ENCODE data around the gene NR4A3.
"Not testable (repeated sequence)": the region's sequence is repeated elsewhere in the genome, so short reads cannot be mapped to it uniquely, and the experiment has no call there.

Gene NR4A3

DNA sequence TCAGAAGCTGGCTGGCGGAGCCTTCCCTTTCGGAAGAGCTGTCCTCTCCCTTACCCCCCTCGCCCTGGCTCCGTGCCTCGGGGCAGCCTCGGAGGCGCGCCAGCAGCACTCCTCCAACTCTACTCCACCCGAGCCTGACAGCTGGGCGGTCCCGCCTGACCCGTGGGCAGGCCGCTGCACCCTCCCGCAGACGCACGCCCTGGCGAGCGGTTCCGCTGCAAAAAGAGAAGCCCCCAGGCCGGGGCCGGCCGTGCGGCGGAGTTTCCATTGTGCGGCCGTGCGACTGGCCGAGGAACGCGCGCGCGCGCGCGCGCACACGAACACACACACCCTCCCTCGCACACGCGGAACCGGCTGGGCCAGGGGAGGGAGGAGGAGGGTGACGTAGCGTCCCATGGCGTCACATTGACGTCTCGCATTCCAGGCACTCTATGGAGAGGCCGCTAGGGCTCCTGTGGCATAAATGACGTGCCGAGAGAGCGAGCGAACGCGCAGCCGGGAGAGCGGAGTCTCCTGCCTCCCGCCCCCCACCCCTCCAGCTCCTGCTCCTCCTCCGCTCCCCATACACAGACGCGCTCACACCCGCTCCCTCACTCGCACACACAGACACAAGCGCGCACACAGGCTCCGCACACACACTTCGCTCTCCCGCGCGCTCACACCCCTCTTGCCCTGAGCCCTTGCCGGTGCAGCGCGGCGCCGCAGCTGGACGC is at the start of gene NR4A3:
Gene NR4A3, plus strand, starts transcription at position 490 of the 713 bp plus-strand sequence. CDS start 6,158 bp downstream, outside the sequence.
- peak; percentile 96 for DNase-seq (ENCODE audit: low read depth, low spot score)

DNA sequence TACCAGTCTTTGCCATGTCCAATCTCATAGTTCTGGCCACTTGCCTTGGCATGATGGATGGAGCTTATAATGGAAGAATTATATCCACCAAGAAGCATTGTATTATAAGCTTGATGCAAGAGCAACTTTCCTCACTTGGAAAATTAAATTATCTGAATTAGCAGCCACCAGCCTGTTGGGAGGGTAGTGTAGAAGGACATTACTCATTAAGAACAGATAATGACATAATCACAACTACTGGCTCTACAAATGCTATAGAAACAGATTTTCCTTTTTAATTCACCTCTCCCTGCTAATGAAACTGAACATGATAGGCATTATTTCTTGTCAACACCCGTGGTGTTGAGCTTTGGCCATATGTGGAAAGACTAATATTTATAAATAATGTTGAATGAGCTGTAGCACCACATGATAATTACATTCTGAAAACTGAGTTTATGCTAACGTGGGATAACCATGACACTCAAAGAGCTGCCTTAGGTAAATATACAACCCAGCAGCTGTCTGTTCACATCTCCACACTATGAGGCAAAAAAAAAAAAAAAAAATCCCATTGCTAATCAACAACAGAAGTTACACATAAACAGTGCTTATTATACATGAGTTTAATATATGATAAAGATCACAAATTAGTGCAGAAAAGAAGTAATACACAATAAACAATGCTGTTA is 48.1 kb upstream of the NR4A3 start:
- no peak for DNase-seq (ENCODE audit: low read depth, low spot score)

DNA sequence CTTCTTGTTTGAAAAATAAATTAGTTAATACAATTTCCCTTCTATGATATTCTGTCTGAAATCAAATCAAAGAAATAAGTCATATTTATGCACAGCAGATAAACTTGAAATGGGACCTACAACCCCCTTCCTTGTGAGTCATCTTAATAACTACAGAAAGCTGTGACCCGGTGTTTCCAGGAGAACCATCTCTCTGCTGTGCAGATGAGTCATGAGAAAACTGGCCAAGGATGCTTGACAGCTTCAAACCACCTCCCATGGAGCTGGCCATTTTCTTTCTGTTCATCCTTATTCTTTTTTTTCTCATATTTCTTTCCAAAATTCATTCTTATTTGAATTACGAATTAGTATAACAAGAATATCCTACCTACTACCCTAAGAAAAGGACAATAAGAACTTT is 43.4 kb upstream of the NR4A3 start:
- DNase-seq (ENCODE audit: low read depth, low spot score) = no peak

DNA sequence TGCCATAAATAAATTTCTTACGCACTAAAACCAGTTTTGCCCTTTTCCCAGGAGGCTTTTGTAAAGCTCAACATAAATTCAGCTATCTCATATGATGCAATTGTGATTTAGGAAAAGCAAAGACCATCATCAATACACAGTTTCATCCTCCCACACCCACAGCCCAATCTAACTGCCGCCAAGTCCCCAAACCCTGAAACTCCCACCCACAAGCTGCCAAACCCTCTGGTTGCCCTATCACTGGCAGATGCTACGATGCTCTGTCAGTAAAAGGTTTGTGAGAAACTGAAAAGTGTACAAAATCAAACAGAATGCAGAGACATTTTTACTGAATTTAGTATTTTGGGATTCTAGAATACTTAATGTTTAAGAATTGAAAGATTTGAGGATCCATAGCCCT is 42.8 kb upstream of the NR4A3 start:
- no peak for DNase-seq (ENCODE audit: low read depth, low spot score)

DNA sequence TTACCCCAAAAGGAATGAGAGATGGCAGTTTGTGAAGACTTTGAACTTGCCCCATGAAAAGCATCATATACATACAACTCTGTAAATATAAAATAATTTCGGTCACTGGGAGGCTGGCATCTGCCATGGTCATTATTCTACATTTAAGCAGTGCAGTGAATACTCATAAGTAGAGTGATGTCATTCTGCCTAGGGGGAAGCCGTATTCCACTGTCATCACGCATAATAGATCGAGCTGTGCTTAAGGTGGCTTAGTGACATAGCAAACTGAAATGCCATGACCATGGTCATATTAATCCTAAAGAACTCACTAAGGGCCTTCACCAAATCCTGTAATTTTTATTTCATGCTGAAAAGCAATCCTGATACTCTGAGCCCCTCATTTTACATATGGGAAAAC is 42.4 kb upstream of the NR4A3 start:
- DNase-seq (ENCODE audit: low read depth, low spot score) = no peak

DNA sequence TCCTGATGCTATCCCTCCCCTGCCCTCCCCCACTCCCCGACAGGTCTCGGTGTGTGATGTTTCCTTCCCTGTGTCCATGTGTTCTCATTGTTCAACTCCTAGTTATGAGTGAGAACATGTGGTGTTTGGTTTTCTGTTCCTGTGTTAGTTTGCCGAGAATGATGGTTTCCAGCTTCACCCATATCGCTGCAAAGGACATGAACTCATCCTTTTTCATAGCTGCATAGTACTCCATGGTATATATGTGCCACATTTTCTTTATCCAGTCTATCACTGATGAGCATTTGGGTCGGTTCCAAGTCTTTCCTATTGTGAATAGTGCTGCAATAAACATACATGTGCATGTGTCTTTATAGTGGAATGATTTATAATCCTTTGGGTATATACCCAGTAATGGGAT is 39.3 kb upstream of the NR4A3 start:
- DNase-seq (ENCODE audit: low read depth, low spot score) = not testable (repeated sequence)

DNA sequence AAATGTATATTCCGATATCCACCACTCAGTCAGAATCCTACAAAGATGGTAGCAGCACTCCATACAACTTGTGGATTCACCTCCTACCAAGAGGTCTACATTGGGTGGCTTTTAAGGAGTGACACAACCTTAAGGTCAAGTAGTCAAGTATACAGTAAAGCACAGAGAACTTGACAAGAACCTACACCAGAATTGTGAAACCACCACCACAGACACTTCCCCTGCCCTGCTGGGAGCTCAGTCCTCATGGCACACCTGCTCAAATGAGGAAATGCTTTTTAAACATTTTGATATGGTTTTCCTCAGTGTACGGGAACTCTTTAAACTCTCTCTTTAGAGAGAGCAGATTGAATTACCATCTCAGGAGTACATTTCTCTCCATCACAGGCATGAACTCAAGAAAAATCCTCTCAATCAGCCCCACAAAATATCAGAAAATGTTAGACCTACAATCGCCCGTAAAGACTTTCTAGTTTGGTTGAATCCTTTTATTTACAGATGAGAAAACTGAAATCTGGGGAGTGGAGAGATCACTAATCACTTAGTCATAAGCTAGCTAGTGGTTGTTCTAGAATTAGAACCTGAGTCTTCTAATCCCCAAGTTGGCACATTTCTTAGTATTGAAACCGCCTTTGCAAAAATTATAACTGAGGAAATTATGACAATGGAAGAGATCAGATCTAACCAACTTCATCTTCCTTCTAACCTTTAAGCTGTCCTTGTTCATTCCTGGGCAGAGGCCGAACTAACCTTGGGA is 38.5 kb upstream of the NR4A3 start:
- DNase-seq (ENCODE audit: low read depth, low spot score) = no peak

DNA sequence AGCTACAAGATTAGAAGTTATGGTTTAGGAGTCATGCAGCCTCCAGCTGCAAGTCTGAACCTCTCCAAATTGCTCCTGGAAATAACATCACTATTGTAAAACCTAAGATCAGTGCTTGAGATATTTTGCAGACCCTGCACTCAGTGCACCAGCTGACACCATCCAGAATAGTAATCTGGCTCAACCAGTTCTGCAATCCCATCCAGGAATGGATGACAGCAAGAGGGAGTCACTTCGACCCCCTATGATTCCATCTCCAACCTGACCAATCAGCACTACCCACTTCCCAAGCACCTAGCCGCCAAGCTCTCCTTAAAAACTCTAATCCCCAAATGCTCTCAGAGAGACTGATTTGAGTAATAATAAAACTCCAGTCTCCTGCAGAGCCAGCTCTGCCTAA is 37.9 kb upstream of the NR4A3 start:
- peak; percentile 61 for DNase-seq (ENCODE audit: low read depth, low spot score)

DNA sequence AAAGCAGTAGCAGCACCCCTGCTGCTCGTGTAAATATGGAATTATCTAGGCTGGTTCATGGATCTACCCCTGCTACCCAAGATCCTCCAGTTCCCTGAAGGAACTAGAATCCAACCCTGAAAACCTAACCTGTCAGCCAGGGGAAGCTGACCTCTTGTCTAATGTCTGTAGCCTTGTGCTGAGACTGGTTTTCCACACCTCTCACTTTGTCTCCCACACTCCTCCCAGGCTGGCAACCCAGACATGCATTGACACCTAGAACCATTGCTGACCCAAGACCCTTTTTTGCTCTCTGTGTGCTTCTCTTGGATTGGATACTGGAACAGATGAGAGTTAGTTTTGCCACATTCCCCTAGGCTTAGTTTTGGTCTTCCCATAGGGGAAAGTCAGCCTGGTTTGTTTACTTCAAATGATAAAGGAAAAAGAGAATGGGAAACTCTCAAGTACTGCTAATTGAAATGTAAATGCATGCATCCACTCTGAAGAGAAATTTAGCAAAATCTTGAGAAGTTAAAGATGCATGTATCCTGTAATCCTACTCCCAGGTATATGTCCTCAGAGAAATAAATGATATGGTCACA is 36.6 kb upstream of the NR4A3 start:
- peak; percentile 35 for DNase-seq (ENCODE audit: low read depth, low spot score)

DNA sequence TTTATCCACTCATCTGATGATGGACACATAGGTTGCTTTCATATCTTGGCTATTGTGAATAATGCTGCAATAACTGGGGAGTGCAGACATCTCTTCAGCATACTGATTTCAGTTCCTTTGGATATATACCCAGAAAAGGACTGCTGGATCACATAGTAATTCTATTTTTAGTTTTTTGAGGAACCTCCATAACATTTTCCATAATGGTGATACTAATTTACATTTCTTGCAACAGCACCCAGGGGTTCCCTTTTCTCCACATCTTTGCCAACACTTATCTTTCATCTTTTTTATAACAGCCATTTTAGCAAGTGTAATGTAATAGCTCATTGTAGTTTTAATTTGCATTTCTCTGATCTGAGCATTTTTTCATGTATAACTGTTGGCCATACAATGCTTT is 34.1 kb upstream of the NR4A3 start:
- DNase-seq (ENCODE audit: low read depth, low spot score) = no peak

DNA sequence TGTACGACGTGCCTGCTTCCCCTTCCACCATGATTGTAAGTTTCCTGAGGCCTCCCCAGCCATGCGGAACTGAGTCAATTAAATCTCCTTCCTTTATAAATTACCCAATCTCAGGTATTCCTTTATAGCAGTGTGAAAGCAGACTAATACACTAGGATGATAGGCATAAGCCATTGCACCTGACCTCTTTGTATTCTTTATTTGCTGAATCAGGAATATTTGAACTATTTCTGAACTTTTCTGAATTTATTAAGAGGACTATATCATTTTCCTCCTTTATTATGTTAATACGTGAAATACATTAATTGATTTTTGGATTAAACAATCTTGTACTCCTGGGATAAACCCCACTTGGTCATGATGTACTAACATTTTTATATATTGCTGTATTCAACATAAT is 28.2 kb upstream of the NR4A3 start:
- no peak for DNase-seq (ENCODE audit: low read depth, low spot score)

DNA sequence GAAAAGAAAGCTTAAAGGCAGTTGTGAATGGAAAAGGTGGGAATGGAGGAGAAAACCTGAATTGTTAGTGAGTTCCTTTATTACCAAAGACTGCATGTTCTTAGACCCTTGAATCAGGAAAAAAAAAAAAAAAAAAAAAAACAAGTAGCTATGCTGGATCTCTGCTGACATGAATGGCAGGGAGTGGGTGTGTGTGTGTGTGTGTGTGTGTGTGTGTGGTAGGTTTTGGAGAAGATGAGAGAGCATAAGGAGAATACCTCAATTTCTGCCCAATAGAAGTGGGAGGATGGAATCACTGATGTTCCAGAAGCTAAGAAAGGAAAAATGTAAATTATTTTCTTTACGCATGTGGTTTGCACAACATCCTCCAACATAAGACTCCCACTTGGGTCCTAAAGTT is 25.5 kb upstream of the NR4A3 start:
- DNase-seq (ENCODE audit: low read depth, low spot score) = no peak

DNA sequence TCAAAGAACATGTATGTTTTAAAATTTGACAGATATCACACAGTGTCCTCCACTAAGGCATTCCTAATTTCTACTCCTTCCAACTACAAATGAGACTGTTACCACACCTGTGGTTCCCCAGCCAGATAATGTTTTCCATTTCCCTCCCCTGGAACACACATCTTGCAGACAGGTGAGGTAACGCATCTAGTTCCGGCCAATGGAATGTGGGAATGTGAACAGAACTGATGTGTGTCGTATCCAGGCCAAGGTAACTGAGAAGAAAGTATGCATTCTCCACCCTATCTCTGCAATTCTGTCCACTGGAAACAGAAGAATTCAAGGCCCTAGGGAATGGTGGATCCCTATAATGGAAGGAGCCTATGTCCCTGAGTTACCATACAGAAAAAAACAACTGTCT is 19.9 kb upstream of the NR4A3 start:
- no peak for DNase-seq (ENCODE audit: low read depth, low spot score)

DNA sequence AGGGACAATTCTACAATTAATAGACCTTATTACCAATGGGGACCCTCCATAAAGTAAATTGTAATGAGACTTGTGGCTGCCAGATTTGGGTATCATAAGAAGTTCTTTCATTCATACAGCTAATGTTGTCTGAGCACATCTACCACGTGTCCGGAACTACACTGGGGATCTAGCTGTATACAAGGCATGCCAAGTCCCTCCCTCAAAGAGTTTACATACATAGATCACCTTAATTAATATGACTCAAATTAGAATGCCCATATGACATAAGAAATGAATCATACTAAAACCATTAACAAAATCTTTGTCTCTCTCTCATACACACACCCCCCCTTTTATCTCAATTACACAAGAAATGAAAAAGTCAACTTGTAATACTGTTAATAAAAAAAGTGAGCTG is 18.0 kb upstream of the NR4A3 start:
- no peak for DNase-seq (ENCODE audit: low read depth, low spot score)

DNA sequence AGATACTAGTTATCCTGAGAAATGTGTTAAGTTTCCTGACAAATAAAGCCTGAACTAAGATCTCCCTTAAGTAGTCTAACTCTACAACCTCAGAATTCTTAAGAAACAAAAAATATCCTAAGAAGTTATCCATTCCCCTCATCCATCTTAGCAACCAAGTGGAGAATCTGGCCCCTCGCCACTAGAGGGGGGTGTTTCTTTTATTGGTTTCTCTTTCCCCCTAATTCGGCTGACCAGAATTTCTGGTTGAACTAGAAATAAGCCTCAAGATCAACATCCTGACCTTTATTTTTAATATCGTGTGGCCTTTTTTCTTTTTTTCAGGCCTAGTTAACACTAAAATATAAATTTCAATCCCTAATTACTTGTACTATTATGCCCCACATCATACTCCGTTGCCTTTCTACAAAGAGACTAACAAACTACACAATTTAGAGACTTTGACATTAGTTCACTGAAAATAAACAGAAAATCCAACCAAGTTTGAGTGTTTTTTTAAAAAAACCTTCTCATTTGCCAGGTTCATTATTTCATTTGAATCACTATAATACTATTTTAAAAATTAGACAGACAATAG is 14.3 kb upstream of the NR4A3 start:
- peak; percentile 68 for DNase-seq (ENCODE audit: low read depth, low spot score)

DNA sequence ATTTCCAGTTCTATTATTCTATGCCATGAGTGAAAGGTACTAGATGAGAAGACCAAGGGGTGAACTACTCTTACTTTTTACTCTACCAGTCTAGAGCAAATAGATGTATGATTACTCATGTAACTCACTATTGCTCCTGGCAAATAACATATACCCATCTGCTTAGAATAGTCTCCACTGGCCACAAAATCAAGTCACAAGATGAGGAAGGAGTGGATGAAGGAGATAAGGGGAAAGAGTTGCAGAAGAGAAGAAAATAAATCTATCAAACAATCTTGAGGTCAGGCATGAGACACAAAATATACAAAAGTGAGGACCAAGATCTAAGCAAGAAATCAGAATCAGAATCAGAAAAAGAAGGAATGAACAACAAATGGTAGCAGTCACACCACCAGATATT is 13.7 kb upstream of the NR4A3 start:
- DNase-seq (ENCODE audit: low read depth, low spot score) = no peak

DNA sequence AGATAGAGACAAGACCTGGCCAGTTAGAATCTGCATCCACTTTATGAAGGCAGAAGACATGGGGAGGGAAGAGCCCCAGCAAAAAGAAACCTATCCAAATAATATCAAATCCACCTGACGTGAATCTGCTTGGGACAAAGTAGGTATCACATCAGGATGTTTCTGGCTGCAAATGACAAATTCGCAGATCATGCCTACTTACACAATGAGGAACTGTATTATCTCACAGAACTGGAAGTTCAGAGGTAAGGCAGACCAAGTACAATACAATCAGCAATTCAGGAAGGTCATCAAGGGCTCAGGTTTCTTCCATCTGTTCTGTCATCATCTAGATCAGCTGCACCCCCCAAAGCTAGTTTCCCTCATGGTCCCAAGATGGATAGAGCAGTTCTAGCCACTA is 13.2 kb upstream of the NR4A3 start:
- DNase-seq (ENCODE audit: low read depth, low spot score) = no peak

DNA sequence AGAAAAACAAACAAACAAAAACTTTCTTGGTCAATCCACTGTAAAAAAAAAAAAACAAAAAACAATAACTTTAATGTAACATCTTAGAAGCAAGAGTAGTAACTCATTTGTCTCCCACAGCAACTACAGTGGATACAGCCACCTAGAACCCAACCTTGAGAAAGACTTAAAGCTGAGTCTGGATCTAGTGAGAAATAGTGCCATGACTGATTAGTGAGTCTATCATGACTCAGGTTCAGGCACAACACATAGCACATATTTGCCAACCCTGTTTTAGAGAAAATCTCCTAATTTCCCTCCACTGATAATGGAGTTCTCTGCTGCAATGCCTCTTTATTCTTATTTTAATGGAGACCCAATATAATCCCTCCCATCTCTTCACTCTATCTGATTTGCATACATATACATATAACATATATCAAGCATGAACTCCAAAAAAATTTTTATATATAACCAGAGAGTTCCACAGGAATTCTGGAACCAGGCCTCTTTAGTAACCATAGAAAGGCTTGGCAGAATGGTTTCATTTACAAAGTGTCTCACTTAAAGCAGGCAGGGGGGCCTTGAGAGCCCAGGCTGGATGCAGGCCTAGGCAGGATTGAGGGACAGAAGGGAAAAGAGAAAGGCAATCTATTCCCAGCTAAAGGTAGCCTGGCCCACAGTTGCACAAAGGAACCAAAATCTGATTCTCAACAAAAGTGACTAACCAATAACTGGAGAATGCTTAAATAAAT is 11.9 kb upstream of the NR4A3 start:
- DNase-seq (ENCODE audit: low read depth, low spot score) = no peak

DNA sequence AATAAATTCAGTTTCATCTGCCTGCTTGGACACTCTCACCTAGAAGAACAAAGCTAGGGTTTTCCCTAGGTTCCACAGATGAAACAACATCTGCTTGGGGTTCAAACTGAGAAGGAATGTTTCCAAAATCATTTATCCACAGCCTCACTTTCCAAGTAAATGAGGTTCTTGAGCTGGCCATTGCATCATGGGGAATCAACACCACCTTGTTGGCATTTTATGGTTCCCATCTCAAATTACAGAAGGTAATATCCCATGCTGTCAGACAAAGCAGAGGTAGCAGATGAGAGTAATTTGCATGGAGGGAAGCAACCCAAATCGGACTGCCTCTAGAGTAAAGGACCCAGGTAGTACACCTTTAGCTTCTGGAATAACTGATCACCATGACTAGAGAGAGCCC is 10.5 kb upstream of the NR4A3 start:
- peak; percentile 22 for DNase-seq (ENCODE audit: low read depth, low spot score)

DNA sequence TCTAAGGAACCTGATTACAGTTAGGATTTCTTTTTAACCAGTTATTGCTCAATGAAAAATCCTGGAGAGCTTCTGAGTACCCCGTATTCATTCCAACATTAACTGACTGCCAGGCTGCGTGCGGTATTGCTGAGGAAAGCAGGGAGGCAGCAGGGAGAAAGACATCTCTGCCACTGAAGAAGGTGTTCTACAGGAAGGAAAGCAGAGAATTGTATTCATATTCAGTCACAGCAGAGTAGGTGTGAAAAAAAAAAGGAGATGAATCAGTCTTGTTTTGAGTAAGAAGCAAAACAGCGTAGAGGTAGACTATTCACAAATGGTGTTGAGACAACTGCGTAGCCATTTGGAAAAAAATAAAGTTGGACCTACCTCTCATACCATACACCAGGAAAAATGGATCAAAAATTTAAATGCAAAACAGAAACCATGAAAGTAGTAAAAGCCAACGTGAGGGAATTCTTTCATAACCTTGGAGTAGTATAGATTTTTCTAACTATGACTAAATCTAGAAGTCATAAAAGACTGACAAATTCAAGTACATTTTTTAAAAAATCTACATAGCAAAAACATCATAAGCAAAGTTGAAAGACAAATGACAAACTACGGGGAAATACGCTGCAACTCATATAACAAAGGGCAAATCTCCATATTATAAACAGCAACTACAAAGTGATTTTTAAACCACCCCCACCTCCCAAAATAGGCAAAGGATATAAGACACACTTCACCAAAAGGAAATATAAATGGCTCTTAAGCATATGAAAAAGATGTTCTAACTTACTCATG is 9.9 kb upstream of the NR4A3 start:
- DNase-seq (ENCODE audit: low read depth, low spot score) = no peak

DNA sequence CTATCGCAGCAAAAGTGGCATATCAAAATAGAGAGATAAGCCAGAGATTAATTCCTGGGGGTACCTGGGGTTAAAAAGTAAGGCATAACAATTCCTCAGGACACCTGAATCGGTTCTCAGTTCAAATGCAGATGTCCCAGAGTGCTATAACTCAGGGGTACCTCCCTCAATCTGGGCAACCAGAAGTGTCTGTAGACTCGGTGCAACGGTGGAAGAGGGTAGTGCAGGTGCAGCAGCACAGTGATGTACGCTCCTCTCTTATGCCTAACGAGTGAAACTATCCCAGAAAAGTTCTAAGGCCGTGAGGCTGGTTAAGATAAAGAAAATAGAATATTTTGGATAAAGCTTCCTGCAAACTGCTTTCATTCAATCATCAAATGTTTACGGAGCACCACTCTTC is 7.9 kb upstream of the NR4A3 start:
- DNase-seq (ENCODE audit: low read depth, low spot score) = no peak

All from ELF-1 (cell line).